ENCODE results near the gene HRH4. TPM values are rescaled to one million over a fixed set of nuclear protein-coding genes. Genes with fewer than 3 reads are reported as not detected.

The HRH4 gene
- total and polyA plus RNA-seq, 10 of the 15 experiments (the other 5 are each of a cell fraction or from before 2014, with no cell fraction given) = not detected

- TF ChIP-seq E2F8 (IDR thresholded peaks at IDR 0.05; ENCODE audit: low read depth, partially characterized antibody) = no peak
- TF ChIP-seq ZBTB33 (IDR thresholded peaks at IDR 0.05) = no peak
- TF ChIP-seq RUNX3 (IDR thresholded peaks at IDR 0.05; ENCODE audit: low read length) = no peak
- TF ChIP-seq CTCF (IDR thresholded peaks at IDR 0.05 in 2 of 3, conservative IDR thresholded peaks at IDR 0.05 in 1 of 3; ENCODE audit: control insufficient read depth in 2 of 3, extremely low read depth in 1 of 3, insufficient read depth in 1 of 3, low read depth in 3 of 3, low read length in 3 of 3) = no peak
- no peak for TF ChIP-seq SMAD5 (IDR thresholded peaks at IDR 0.05; ENCODE audit: low read depth)
- no peak for TF ChIP-seq EZH2 (IDR thresholded peaks at IDR 0.05; ENCODE audit: borderline replicate concordance, control insufficient read depth, low read depth, low read length)
- no peak for TF ChIP-seq ASH2L (IDR thresholded peaks at IDR 0.05; ENCODE audit: borderline replicate concordance, low read depth)
- TF ChIP-seq MTA2 (IDR thresholded peaks at IDR 0.05; ENCODE audit: low read depth) = no peak
- TF ChIP-seq POU2F2 (IDR thresholded peaks at IDR 0.05; ENCODE audit: borderline replicate concordance, low read depth, low read length) = no peak
- no peak for TF ChIP-seq ZBED1 (IDR thresholded peaks at IDR 0.05; ENCODE audit: borderline replicate concordance)
- no peak for TF ChIP-seq MYC (IDR thresholded peaks at IDR 0.05; ENCODE audit: insufficient read depth, insufficient read length, insufficient replicate concordance, low read length, severe bottlenecking)
Observed at GRCh38 chr18:24499814-24500213, 39.4 kb downstream of the HRH4 start (continued).

Measured in GM12878 (cell line).